ENCODE results near the gene GFRAL. TPM values are rescaled to one million over a fixed set of nuclear protein-coding genes. Genes with fewer than 3 reads are reported as not detected.

Gene GFRAL, protein sequence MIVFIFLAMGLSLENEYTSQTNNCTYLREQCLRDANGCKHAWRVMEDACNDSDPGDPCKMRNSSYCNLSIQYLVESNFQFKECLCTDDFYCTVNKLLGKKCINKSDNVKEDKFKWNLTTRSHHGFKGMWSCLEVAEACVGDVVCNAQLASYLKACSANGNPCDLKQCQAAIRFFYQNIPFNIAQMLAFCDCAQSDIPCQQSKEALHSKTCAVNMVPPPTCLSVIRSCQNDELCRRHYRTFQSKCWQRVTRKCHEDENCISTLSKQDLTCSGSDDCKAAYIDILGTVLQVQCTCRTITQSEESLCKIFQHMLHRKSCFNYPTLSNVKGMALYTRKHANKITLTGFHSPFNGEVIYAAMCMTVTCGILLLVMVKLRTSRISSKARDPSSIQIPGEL
- not detected for total RNA-seq

DNA sequence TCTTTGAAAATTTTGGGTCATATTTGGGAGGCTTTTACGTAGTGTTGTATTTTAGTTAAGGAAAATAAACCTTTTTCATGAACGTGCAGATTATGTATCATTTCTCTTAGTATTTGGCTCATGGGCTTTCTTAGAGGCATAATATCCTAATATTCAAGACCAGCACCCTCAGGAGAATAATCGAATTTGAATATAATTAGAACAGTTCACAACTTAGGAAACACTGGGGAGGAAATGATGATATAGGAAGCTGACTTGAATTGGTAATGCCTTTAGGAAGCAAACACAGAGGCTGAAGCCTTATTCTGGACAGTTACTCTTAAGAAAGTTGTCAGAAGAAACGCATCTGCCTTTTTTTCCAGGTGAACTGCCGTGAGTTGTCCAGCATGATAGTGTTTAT lies at the start of gene GFRAL:
Gene GFRAL, plus strand, starts transcription at position 301 of the 400 bp plus-strand sequence. Its CDS starts 86 bp downstream, at position 387.

Other genes starting within 250 kb of the GFRAL start
- gene HCRTR2, start 153.0 kb upstream of the GFRAL start, total RNA-seq: not detected

All from melanocyte of skin (primary cell).